Astrocyte (in vitro differentiated cells and primary cell): Measurements from ENCODE around the gene HSBP1. TPM values are rescaled to one million over a fixed set of nuclear protein-coding genes. Genes with fewer than 3 reads are reported as not detected.
A peak's percentile ranks its signal among the peaks of the same experiment; 100 is the strongest.

Source experiments
- DNase-seq: peaks from one replicate; pipeline ENCODE4 v3.0.0-alpha.2; 2010; ENCODE audit warnings: low read depth
- FAIRE-seq: peaks from 2 replicates; lab custom pipeline; 2011; peaks lifted over from hg19 to GRCh38; lab: Jason Lieb, UNC
- H2AFZ ChIP-seq: 2 replicates; pipeline ENCODE4 v1.6.0; 2012; ENCODE audit warnings: low read depth, low read length, inconsistent platforms
- H3K27ac ChIP-seq: 2 replicates; pipeline ENCODE4 v1.5.1; 2011; ENCODE audit warnings: low read depth, low read length, inconsistent platforms
- H3K27me3 ChIP-seq: 2 replicates; pipeline ENCODE4 v1.6.0; 2011; ENCODE audit warnings: low read length, inconsistent platforms; ENCODE audit not compliant: insufficient read depth
- H3K36me3 ChIP-seq: 2 replicates; pipeline ENCODE4 v1.5.1; 2011; ENCODE audit warnings: low read length, inconsistent platforms; ENCODE audit not compliant: insufficient read depth
- H3K4me1 ChIP-seq: 2 replicates; pipeline ENCODE4 v1.5.1; 2011; ENCODE audit warnings: low read length, inconsistent platforms; ENCODE audit not compliant: insufficient read depth
- H3K4me2 ChIP-seq: 2 replicates; pipeline ENCODE4 v1.6.0; 2012; ENCODE audit warnings: low read length, inconsistent platforms
- H3K4me3 ChIP-seq: 2 replicates; pipeline ENCODE4 v1.5.1; 2011; ENCODE audit warnings: low read depth, mild to moderate bottlenecking, low read length, inconsistent platforms; ENCODE audit not compliant: insufficient read depth
- H3K79me2 ChIP-seq: 2 replicates; pipeline ENCODE4 v1.6.0; 2012; ENCODE audit warnings: mild to moderate bottlenecking, low read length, inconsistent platforms; ENCODE audit not compliant: insufficient read depth
- H3K9ac ChIP-seq: 2 replicates; pipeline ENCODE4 v1.6.0; 2012; ENCODE audit warnings: mild to moderate bottlenecking, low read length, inconsistent platforms
- H3K9me3 ChIP-seq: 2 replicates; pipeline ENCODE4 v1.5.1; 2012; ENCODE audit warnings: low read depth, mild to moderate bottlenecking, low read length, inconsistent platforms; ENCODE audit not compliant: insufficient read depth
- H4K20me1 ChIP-seq: 2 replicates; pipeline ENCODE4 v1.6.0; 2012; ENCODE audit warnings: low read length, inconsistent platforms; ENCODE audit not compliant: insufficient read depth
- H3K27ac Mint-ChIP-seq: one replicate; pipeline ENCODE4 v1.8.0; 2021; ENCODE audit warnings: mild to moderate bottlenecking, mixed read lengths; ENCODE audit not compliant: unreplicated experiment
- H3K27me3 Mint-ChIP-seq: one replicate; pipeline ENCODE4 v1.8.0; 2021; ENCODE audit warnings: low read depth, mixed read lengths; ENCODE audit not compliant: unreplicated experiment
- H3K36me3 Mint-ChIP-seq: one replicate; pipeline ENCODE4 v1.8.0; 2021; ENCODE audit warnings: low read depth, mixed read lengths; ENCODE audit not compliant: unreplicated experiment
- H3K4me1 Mint-ChIP-seq: one replicate; pipeline ENCODE4 v1.8.0; 2021; ENCODE audit warnings: low read depth, mixed read lengths; ENCODE audit not compliant: unreplicated experiment
- H3K4me3 Mint-ChIP-seq: one replicate; pipeline ENCODE4 v1.8.0; 2021; ENCODE audit warnings: mild to moderate bottlenecking, moderate library complexity, mixed read lengths; ENCODE audit not compliant: unreplicated experiment
- H3K9me3 Mint-ChIP-seq: one replicate; pipeline ENCODE4 v1.8.0; 2021; ENCODE audit warnings: mild to moderate bottlenecking, mixed read lengths; ENCODE audit not compliant: unreplicated experiment
- CTCF ChIP-seq: IDR thresholded peaks from 2 replicates; pipeline ENCODE4 v1.5.1; 2011; ENCODE audit warnings: low read depth, mild to moderate bottlenecking, inconsistent platforms, low read length, moderate library complexity; ENCODE audit not compliant: insufficient read depth
- EZH2 ChIP-seq: IDR thresholded peaks from 2 replicates; pipeline ENCODE4 v1.6.1; 2012; ENCODE audit warnings: mild to moderate bottlenecking, low read length, inconsistent platforms; ENCODE audit not compliant: insufficient read depth
- total RNA-seq: library from RNA; stranded (reverse); gene quantifications from 2 replicates; pipeline ENCODE4 v1.2.1, GENCODE V29; 2021

The HSBP1 gene
- total RNA-seq, 1 donor from 2014 or later = 179 TPM

DNA sequence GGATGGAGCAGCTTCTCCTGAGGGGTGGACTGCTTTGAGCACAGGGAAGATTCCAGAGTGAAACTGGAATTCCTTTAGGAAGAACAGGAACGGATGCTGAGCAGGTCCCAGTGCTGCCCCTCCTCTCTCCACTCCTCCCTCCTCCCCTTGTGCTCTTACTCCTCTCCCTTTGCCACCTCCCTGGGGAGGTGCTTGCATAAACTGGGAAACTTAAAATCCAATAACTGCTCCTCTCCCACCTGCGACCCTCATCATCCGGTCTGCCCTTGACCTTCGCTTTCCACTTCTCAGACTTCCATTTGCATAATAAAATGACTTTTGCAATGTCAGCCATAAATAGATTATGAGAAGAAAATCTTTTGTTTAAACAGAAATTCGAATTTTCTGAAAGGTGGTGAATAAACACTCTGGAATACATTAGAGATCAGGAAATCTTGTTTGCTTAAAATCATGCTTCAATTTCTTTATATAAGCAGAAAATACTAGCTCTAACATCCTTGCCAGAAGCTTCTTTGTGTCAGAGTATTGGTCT lies 23.7 kb downstream of the HSBP1 start:
- H3K4me1 ChIP-seq = peaks cover 9% of the 10 kb centered on the region
- H3K9me3 ChIP-seq = no peaks in the 10 kb centered on the region
- no peaks in the 10 kb centered on the region for H4K20me1 ChIP-seq
- Mint-ChIP-seq H3K36me3 (no peaks in the 10 kb centered on the region), H3K4me3 (peak overlapping the region; percentile 29), H3K9me3 (no peaks in the 10 kb centered on the region), H3K27ac (no peak overlapping the region), H3K27me3 (peaks cover 12% of the 10 kb centered on the region), H3K4me1 (peaks cover 21% of the 10 kb centered on the region)
- no peak overlapping the region for H2AFZ ChIP-seq
- no peak overlapping the region for H3K4me3 ChIP-seq
- no peaks in the 10 kb centered on the region for H3K79me2 ChIP-seq
- FAIRE-seq = no peak
- no peak for TF ChIP-seq CTCF
- TF ChIP-seq EZH2 = no peak
- no peaks in the 10 kb centered on the region for H3K36me3 ChIP-seq
- no peaks in the 10 kb centered on the region for H3K27me3 ChIP-seq
- no peak overlapping the region for H3K27ac ChIP-seq
- no peak for DNase-seq
- H3K4me2 ChIP-seq = no peak overlapping the region
- H3K9ac ChIP-seq = no peak overlapping the region

GRCh38 chr16:83833921-83834320 lies 26.1 kb downstream of the HSBP1 start:
- H3K79me2 ChIP-seq = no peaks in the 10 kb centered on the region
- Mint-ChIP-seq H3K9me3 (no peaks in the 10 kb centered on the region), H3K27me3 (peaks cover 6% of the 10 kb centered on the region), H3K4me3 (peak overlapping the region; percentile 40), H3K36me3 (no peaks in the 10 kb centered on the region), H3K4me1 (peaks cover 21% of the 10 kb centered on the region), H3K27ac (no peak overlapping the region)
- no peaks in the 10 kb centered on the region for H3K27me3 ChIP-seq
- peaks cover 9% of the 10 kb centered on the region for H3K4me1 ChIP-seq
- TF ChIP-seq EZH2 (no peak), CTCF (no peak)
- FAIRE-seq (no peak), DNase-seq (no peak)
- H3K36me3 ChIP-seq = no peaks in the 10 kb centered on the region
- H2AFZ ChIP-seq = no peak overlapping the region
- no peaks in the 10 kb centered on the region for H4K20me1 ChIP-seq
- no peak overlapping the region for H3K9ac ChIP-seq
- H3K9me3 ChIP-seq = no peaks in the 10 kb centered on the region
- H3K4me3 ChIP-seq = no peak overlapping the region
- H3K27ac ChIP-seq = no peak overlapping the region
- H3K4me2 ChIP-seq = no peak overlapping the region
